NB4 (cell line): Measurements from ENCODE around the gene PLEKHH3.

Experiments
- DNase-seq: peaks from one replicate; pipeline ENCODE4 v3.0.0; 2010; ENCODE audit warnings: low read depth
- H3K4me3 ChIP-seq: one replicate; pipeline ENCODE4 v1.5.1; 2011; ENCODE audit warnings: mild to moderate bottlenecking, low read depth, low read length, moderate library complexity
- CTCF ChIP-seq: IDR thresholded peaks from one replicate; pipeline ENCODE4 v1.5.1; 2012; ENCODE audit warnings: low read depth, low read length
- MAX ChIP-seq: IDR thresholded peaks from 2 replicates; pipeline ENCODE4 v1.6.1; 2011; ENCODE audit warnings: low read depth, low read length
- MYC ChIP-seq: IDR thresholded peaks from 2 replicates; pipeline ENCODE4 v1.6.1; 2011; ENCODE audit warnings: low read depth, low read length
- POLR2A ChIP-seq: IDR thresholded peaks from 2 replicates; pipeline ENCODE4 v1.6.1; 2011; ENCODE audit warnings: mild to moderate bottlenecking; ENCODE audit not compliant: insufficient read length; ENCODE audit errors: extremely low read depth

The PLEKHH3 gene

GRCh38 chr17:42708588-42708987, 31.8 kb upstream of the PLEKHH3 start:
- TF ChIP-seq POLR2A: no peak
- TF ChIP-seq CTCF: no peak
- no peak for TF ChIP-seq MAX
- no peak for TF ChIP-seq MYC
- DNase-seq: no peak

GRCh38 chr17:42706732-42707131, 29.9 kb upstream of the PLEKHH3 start:
- TF ChIP-seq MYC (no peak), POLR2A (no peak), MAX (no peak), CTCF (no peak)

More at GRCh38 chr17:42708588-42708987, 31.8 kb upstream of the PLEKHH3 start:
- H3K4me3 ChIP-seq: no peak overlapping the region

GRCh38 chr17:42704837-42705494, 28.2 kb upstream of the PLEKHH3 start:
- DNase-seq: no peak
- no peak for TF ChIP-seq MAX
- no peak for TF ChIP-seq CTCF
- no peak for TF ChIP-seq MYC
- no peak for TF ChIP-seq POLR2A
- H3K4me3 ChIP-seq: no peak overlapping the region

More at GRCh38 chr17:42706732-42707131, 29.9 kb upstream of the PLEKHH3 start:
- no peak overlapping the region for H3K4me3 ChIP-seq
- no peak for DNase-seq

- no peak for TF ChIP-seq POLR2A
- TF ChIP-seq MAX: no peak
- TF ChIP-seq CTCF: no peak
- no peak for TF ChIP-seq MYC
- no peak overlapping the region for H3K4me3 ChIP-seq
- no peak for DNase-seq
Measured at GRCh38 chr17:42704490-42704836, 27.7 kb upstream of the PLEKHH3 start.

- no peak overlapping the region for H3K4me3 ChIP-seq
- TF ChIP-seq CTCF (no peak), POLR2A (no peak), MAX (no peak), MYC (no peak)
- DNase-seq: no peak
Measured at GRCh38 chr17:42702446-42702845, 25.7 kb upstream of the PLEKHH3 start.
